Keratinocyte (primary cell): ENCODE data around the gene ZW10. TPM values are rescaled to one million over a fixed set of nuclear protein-coding genes. Genes with fewer than 3 reads are reported as not detected.

ENCODE experiments used
- DNase-seq: peaks from one replicate; pipeline ENCODE4 v3.0.0-alpha.2; 2011; ENCODE audit warnings: low read depth, missing footprints, low spot score
- FAIRE-seq: peaks from 2 replicates; lab custom pipeline; 2011; peaks lifted over from hg19 to GRCh38; lab: Jason Lieb, UNC
- H2AFZ ChIP-seq: 2 replicates; pipeline ENCODE4 v1.6.0; 2012; ENCODE audit warnings: low read length, control low read depth, inconsistent platforms; ENCODE audit not compliant: control insufficient read depth
- H3K27ac ChIP-seq: 2 replicates; pipeline ENCODE4 v1.5.1; 2011; ENCODE audit warnings: low read length; ENCODE audit not compliant: control insufficient read depth, insufficient read depth
- H3K27me3 ChIP-seq: 3 replicates; pipeline ENCODE4 v1.6.0; 2011; ENCODE audit warnings: low read length; ENCODE audit not compliant: control insufficient read depth, insufficient read depth; ENCODE audit errors: extremely low read depth
- H3K36me3 ChIP-seq, 2 experiments: 2 replicates in 1 of 2; 3 replicates in 1 of 2; pipeline ENCODE4 v1.5.1; 2011; ENCODE audit warnings: low read length in 2 of 2, mild to moderate bottlenecking in 1 of 2; ENCODE audit not compliant: control insufficient read depth in 2 of 2, insufficient read depth in 2 of 2; ENCODE audit errors: extremely low read depth in 1 of 2
- H3K4me1 ChIP-seq: 3 replicates; pipeline ENCODE4 v1.5.1; 2011; ENCODE audit warnings: low read length; ENCODE audit not compliant: control insufficient read depth, insufficient read depth; ENCODE audit errors: extremely low read depth
- H3K4me2 ChIP-seq: 3 replicates; pipeline ENCODE4 v1.6.0; 2011; ENCODE audit warnings: low read depth, low read length; ENCODE audit not compliant: control insufficient read depth, insufficient read depth; ENCODE audit errors: extremely low read depth
- H3K4me3 ChIP-seq, 3 experiments: fragments of 200-600 bp in 1 of 3; sonication (generic) in 1 of 3; 2 replicates in 2 of 3; 3 replicates in 1 of 3; pipeline ENCODE4 v1.5.1; 2011 to 2016; ENCODE audit warnings: low read length in 3 of 3, mild to moderate bottlenecking in 3 of 3, control low read depth in 2 of 3, inconsistent platforms in 1 of 3, low read depth in 1 of 3, mixed read lengths in 1 of 3, mixed run types in 1 of 3, moderate library complexity in 1 of 3; ENCODE audit not compliant: control insufficient read depth in 2 of 3, insufficient read depth in 2 of 3; ENCODE audit errors: extremely low read depth in 1 of 3
- H3K79me2 ChIP-seq: 2 replicates; pipeline ENCODE4 v1.6.0; 2012; ENCODE audit warnings: low read length; ENCODE audit not compliant: control insufficient read depth, insufficient read depth
- H3K9ac ChIP-seq: 3 replicates; pipeline ENCODE4 v1.6.0; 2011; ENCODE audit warnings: low read length; ENCODE audit not compliant: control insufficient read depth, insufficient read depth; ENCODE audit errors: extremely low read depth
- H3K9me1 ChIP-seq: 3 replicates; pipeline ENCODE4 v1.6.0; 2011; ENCODE audit warnings: low read length; ENCODE audit not compliant: control insufficient read depth, insufficient read depth; ENCODE audit errors: extremely low read depth
- H3K9me3 ChIP-seq: 2 replicates; pipeline ENCODE4 v1.5.1; 2012; ENCODE audit warnings: low read depth, low read length; ENCODE audit not compliant: control insufficient read depth
- H4K20me1 ChIP-seq: 3 replicates; pipeline ENCODE4 v1.6.0; 2011; ENCODE audit warnings: low read length; ENCODE audit not compliant: control insufficient read depth, insufficient read depth; ENCODE audit errors: extremely low read depth
- EZH2 ChIP-seq: IDR thresholded peaks from one replicate; pipeline ENCODE4 v1.6.1; 2012; ENCODE audit warnings: inconsistent platforms, mild to moderate bottlenecking, low read length, moderate library complexity
- dilution Hi-C: fragments of 300-500 bp; cut with MboI; formaldehyde crosslinking; loops from one replicate; pipeline ENCODE4 v1.7.0; 2020; ENCODE audit warnings: low sequenced_read_pairs; ENCODE audit not compliant: extremely low pct_ligation_motif_present
- polyA plus RNA-seq, 5 experiments: library from polyadenylated mRNA; depleted of rRNA in 3 of 5; stranded (reverse) in 3 of 5; stranded (forward) in 1 of 5; unstranded in 1 of 5; fragments of >200 nt; gene quantifications; 1 replicate in 1 of 5; 2 replicates in 3 of 5; 3 replicates in 1 of 5; pipeline versions ENCODE4 v1.2.1 to v1.2.3, GENCODE V29; 2011 to 2012; ENCODE audit warnings: missing spikeins in 2 of 5, low read depth in 1 of 5, low replicate concordance in 1 of 5
- small RNA-seq, 3 experiments: library from RNA; depleted of rRNA; stranded (forward); fragments of <200 nt; gene quantifications; one replicate each; pipeline ENCODE3, GENCODE V24; 2012; ENCODE audit warnings: low read depth in 3 of 3, low replicate concordance in 1 of 3; ENCODE audit not compliant: insufficient read length in 3 of 3
- TF ChIP-seq, protein P1 (sequence below), 3 experiments: IDR thresholded peaks in 1 of 3; conservative IDR thresholded peaks in 1 of 3; optimal IDR thresholded peaks in 1 of 3; 2 replicates in 2 of 3; 3 replicates in 1 of 3; pipeline versions ENCODE3 to v1.5.1; 2011; ENCODE audit warnings: low read length in 3 of 3, mild to moderate bottlenecking in 3 of 3, moderate library complexity in 2 of 3, control low read depth in 1 of 3, inconsistent platforms in 1 of 3; ENCODE audit not compliant: insufficient read depth in 2 of 3; ENCODE audit errors: extremely low read depth in 1 of 3

Gene ZW10
- polyA plus RNA-seq, 1 donor (not counting 4 experiments of a cell fraction or from before 2014, with no cell fraction given), result 21.3 TPM

DNA sequence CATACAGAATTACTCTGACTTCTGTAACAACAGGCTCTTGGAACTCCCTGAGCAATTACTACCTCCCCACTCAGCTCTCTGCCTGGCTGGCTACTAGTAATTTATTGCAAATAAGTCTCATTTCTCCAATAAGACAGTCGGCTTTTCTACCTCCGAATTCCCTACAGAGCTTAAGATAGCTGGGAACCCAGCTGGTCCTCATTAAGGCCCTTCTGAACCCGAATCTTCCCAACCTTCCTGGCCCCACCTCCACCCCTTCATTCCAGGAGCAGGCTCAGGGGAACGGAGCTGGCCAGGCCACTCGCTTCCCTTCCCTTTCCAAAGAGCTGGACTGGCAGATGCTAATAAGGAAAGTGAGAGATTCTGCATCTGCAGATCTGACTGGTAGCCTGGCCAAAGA is 89.0 kb downstream of the ZW10 start:
- TF ChIP-seq, protein P1, sequence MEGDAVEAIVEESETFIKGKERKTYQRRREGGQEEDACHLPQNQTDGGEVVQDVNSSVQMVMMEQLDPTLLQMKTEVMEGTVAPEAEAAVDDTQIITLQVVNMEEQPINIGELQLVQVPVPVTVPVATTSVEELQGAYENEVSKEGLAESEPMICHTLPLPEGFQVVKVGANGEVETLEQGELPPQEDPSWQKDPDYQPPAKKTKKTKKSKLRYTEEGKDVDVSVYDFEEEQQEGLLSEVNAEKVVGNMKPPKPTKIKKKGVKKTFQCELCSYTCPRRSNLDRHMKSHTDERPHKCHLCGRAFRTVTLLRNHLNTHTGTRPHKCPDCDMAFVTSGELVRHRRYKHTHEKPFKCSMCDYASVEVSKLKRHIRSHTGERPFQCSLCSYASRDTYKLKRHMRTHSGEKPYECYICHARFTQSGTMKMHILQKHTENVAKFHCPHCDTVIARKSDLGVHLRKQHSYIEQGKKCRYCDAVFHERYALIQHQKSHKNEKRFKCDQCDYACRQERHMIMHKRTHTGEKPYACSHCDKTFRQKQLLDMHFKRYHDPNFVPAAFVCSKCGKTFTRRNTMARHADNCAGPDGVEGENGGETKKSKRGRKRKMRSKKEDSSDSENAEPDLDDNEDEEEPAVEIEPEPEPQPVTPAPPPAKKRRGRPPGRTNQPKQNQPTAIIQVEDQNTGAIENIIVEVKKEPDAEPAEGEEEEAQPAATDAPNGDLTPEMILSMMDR (optimal IDR thresholded peaks at IDR 0.05 in 1 of 3, IDR thresholded peaks at IDR 0.05 in 1 of 3, conservative IDR thresholded peaks at IDR 0.05 in 1 of 3; ENCODE audit: extremely low read depth in 1 of 3, insufficient read depth in 2 of 3, low read length in 3 of 3), result no peak
- no peak for TF ChIP-seq EZH2
- H3K9ac ChIP-seq, result no peak overlapping the region
- no peaks in the 10 kb centered on the region for H3K4me1 ChIP-seq
- no peaks in the 10 kb centered on the region for H4K20me1 ChIP-seq
- no peak overlapping the region for H3K27ac ChIP-seq
- no peak overlapping the region for H2AFZ ChIP-seq
- no peaks in the 10 kb centered on the region for H3K9me3 ChIP-seq
- dilution Hi-C loops, result no loop called here
- no peaks in the 10 kb centered on the region for H3K79me2 ChIP-seq
- no peak overlapping the region for H3K4me3 ChIP-seq
- H3K36me3 ChIP-seq, result no peaks in the 10 kb centered on the region
- H3K9me1 ChIP-seq, result no peaks in the 10 kb centered on the region
- FAIRE-seq (no peak), DNase-seq (no peak)
- no peak overlapping the region for H3K4me2 ChIP-seq
- peaks cover 5% of the 10 kb centered on the region for H3K27me3 ChIP-seq

DNA sequence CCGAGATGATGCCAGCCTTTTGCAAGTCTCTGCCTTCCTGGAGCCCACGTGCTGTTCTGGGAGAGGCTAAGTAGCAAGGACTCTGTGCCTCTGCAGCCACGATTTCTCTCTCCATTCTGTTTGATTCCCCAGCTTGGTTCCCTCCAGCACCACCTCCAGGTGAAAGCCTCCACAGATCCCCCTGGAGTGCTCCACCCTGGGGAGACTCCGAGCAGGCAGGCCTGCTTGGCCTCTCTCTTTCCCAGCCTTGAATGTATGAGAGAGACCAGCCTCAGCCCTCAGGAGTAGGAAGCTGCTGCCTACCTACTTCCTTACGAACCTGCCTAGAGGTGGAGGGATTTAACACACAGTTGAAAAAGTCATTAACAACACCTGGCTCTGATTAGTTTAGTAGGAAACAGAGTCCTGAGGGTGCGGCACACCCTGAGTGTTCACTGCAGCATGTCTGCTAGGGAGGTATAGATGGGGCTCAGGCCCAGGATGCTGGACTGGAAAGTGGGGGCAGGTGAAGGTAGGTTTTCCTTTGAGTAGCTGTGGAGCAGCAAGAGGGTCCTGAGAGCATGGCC is 89.9 kb downstream of the ZW10 start:
- Histone ChIP-seq H3K36me3 (no peaks in the 10 kb centered on the region), H3K27ac (no peak overlapping the region), H3K4me3 (no peak overlapping the region), H4K20me1 (no peaks in the 10 kb centered on the region), H2AFZ (no peak overlapping the region), H3K9me1 (no peaks in the 10 kb centered on the region), H3K4me1 (no peaks in the 10 kb centered on the region), H3K27me3 (peaks cover 5% of the 10 kb centered on the region), H3K79me2 (no peaks in the 10 kb centered on the region), H3K9ac (no peak overlapping the region), H3K9me3 (no peaks in the 10 kb centered on the region), H3K4me2 (no peak overlapping the region)
- dilution Hi-C loops, result no loop called here
- FAIRE-seq (no peak), DNase-seq (no peak)
- TF ChIP-seq EZH2, result no peak
- TF ChIP-seq, protein P1 (optimal IDR thresholded peaks at IDR 0.05 in 1 of 3, IDR thresholded peaks at IDR 0.05 in 1 of 3, conservative IDR thresholded peaks at IDR 0.05 in 1 of 3; ENCODE audit: extremely low read depth in 1 of 3, insufficient read depth in 2 of 3, low read length in 3 of 3), result no peak

Small RNA genes within 50 kb of the gene (small RNA-seq; reads per million reads assigned to genes)
- gene LRRC37A13P, result 0 reads per million in 3 experiments
- gene RPS29P19, result 0 reads per million in 3 experiments

Other genes starting within 250 kb of the ZW10 start
- gene TMPRSS5, start 67.4 kb downstream of the ZW10 start, polyA plus RNA-seq, result 0.04 to 0.19 TPM (median 0.06 TPM) in 3 replicates
- not detected in 3 replicates for gene CLDN25, start 6.1 kb upstream of the ZW10 start, polyA plus RNA-seq
- gene USP28, start 101.9 kb upstream of the ZW10 start, polyA plus RNA-seq, result 24.1 to 37.4 TPM (median 31.0 TPM) in 3 replicates
- gene HTR3B, start 131.1 kb upstream of the ZW10 start, polyA plus RNA-seq, result not detected in 3 replicates
- gene HTR3A, start 201.4 kb upstream of the ZW10 start, polyA plus RNA-seq, result not detected in 3 replicates